H9 (cell line): Measurements from ENCODE around the gene ACADS. TPM values are rescaled to one million over a fixed set of nuclear protein-coding genes. Genes with fewer than 3 reads are reported as not detected.

ENCODE experiments used
- DNase-seq: peaks from one replicate; pipeline ENCODE4 v3.0.0-alpha.2; 2017
- H2AFZ ChIP-seq: one replicate; pipeline ENCODE4 v1.6.1; 2013; ENCODE audit warnings: mild to moderate bottlenecking, low read length, control low read depth, moderate library complexity
- H2AK5ac ChIP-seq: 2 replicates; pipeline ENCODE4 v1.6.1; 2013; ENCODE audit warnings: low read length, control low read depth, mixed read lengths; ENCODE audit not compliant: insufficient read length
- H2BK120ac ChIP-seq: one replicate; pipeline ENCODE4 v1.6.1; 2013; ENCODE audit warnings: low read depth, mild to moderate bottlenecking, low read length, control low read depth, inconsistent platforms; ENCODE audit not compliant: poor library complexity, severe bottlenecking
- H2BK12ac ChIP-seq: 2 replicates; pipeline ENCODE4 v1.6.1; 2013; ENCODE audit warnings: low read length, control low read depth, mixed read lengths, low read depth; ENCODE audit not compliant: insufficient read length
- H2BK15ac ChIP-seq: 2 replicates; pipeline ENCODE4 v1.6.1; 2013; ENCODE audit warnings: low read depth, low read length, control low read depth
- H2BK20ac ChIP-seq: one replicate; pipeline ENCODE4 v1.6.1; 2013; ENCODE audit warnings: low read depth, mild to moderate bottlenecking, low read length, control low read depth, inconsistent platforms; ENCODE audit not compliant: poor library complexity, severe bottlenecking
- H2BK5ac ChIP-seq: 2 replicates; pipeline ENCODE4 v1.6.1; 2013; ENCODE audit warnings: low read length, control low read depth, mixed read lengths; ENCODE audit not compliant: insufficient read length
- H3K14ac ChIP-seq: 2 replicates; pipeline ENCODE4 v1.6.1; 2013; ENCODE audit warnings: low read length, control low read depth; ENCODE audit not compliant: insufficient read depth
- H3K18ac ChIP-seq: 2 replicates; pipeline ENCODE4 v1.6.1; 2013; ENCODE audit warnings: low read depth, mild to moderate bottlenecking, mixed read lengths, low read length, control low read depth; ENCODE audit not compliant: insufficient read length
- H3K23ac ChIP-seq: 2 replicates; pipeline ENCODE4 v1.6.1; 2013; ENCODE audit warnings: low read length, control low read depth, mixed read lengths, low read depth; ENCODE audit not compliant: insufficient read length
- H3K23me2 ChIP-seq: 2 replicates; pipeline ENCODE4 v1.6.1; 2013; ENCODE audit warnings: low read depth, mild to moderate bottlenecking, mixed read lengths, low read length, control low read depth; ENCODE audit not compliant: insufficient read length, poor library complexity, severe bottlenecking
- H3K27ac ChIP-seq: 2 replicates; pipeline ENCODE4 v1.5.1; 2013; ENCODE audit warnings: low read length, control low read depth, mixed read lengths, low read depth; ENCODE audit not compliant: insufficient read length
- H3K27me3 ChIP-seq: 2 replicates; pipeline ENCODE4 v1.6.1; 2013; ENCODE audit warnings: low read length, control low read depth, inconsistent platforms; ENCODE audit not compliant: insufficient read depth
- H3K4ac ChIP-seq: 2 replicates; pipeline ENCODE4 v1.6.1; 2013; ENCODE audit warnings: low read depth, mild to moderate bottlenecking, control low read depth, inconsistent platforms, low read length, moderate library complexity
- H3K4me1 ChIP-seq: 2 replicates; pipeline ENCODE4 v1.6.1; 2013; ENCODE audit warnings: low read length, control low read depth, inconsistent platforms; ENCODE audit not compliant: insufficient read depth
- H3K4me2 ChIP-seq: 2 replicates; pipeline ENCODE4 v1.6.1; 2013; ENCODE audit warnings: low read length, control low read depth, mixed read lengths; ENCODE audit not compliant: insufficient read length, insufficient read depth
- H3K56ac ChIP-seq: 2 replicates; pipeline ENCODE4 v1.6.1; 2013; ENCODE audit warnings: low read depth, mild to moderate bottlenecking, mixed read lengths, low read length, control low read depth; ENCODE audit not compliant: insufficient read length
- H3K79me1 ChIP-seq: 2 replicates; pipeline ENCODE4 v1.6.1; 2013; ENCODE audit warnings: low read depth, mild to moderate bottlenecking, moderate library complexity, low read length, control low read depth, inconsistent platforms; ENCODE audit not compliant: insufficient read depth, poor library complexity, severe bottlenecking
- H3K79me2 ChIP-seq: 2 replicates; pipeline ENCODE4 v1.6.1; 2013; ENCODE audit warnings: low read length, control low read depth, inconsistent platforms; ENCODE audit not compliant: insufficient read depth
- H3K9ac ChIP-seq: 2 replicates; pipeline ENCODE4 v1.6.1; 2013; ENCODE audit warnings: low read length, control low read depth, mixed read lengths; ENCODE audit not compliant: insufficient read length; ENCODE audit errors: extremely low read depth
- H3K9me3 ChIP-seq: one replicate; pipeline ENCODE4 v1.6.1; 2013; ENCODE audit warnings: low read depth, low read length, inconsistent platforms; ENCODE audit not compliant: control insufficient read depth
- H3T11ph ChIP-seq: one replicate; pipeline ENCODE4 v1.6.1; 2013; ENCODE audit warnings: mild to moderate bottlenecking, low read length, control low read depth, inconsistent platforms
- H4K20me1 ChIP-seq: one replicate; pipeline ENCODE4 v1.6.1; 2013; ENCODE audit not compliant: control insufficient read depth, insufficient read length, insufficient read depth
- H4K5ac ChIP-seq: 2 replicates; pipeline ENCODE4 v1.6.1; 2013; ENCODE audit warnings: low read depth, mild to moderate bottlenecking, mixed read lengths, low read length, control low read depth; ENCODE audit not compliant: insufficient read length
- H4K8ac ChIP-seq: replicated peaks from 2 replicates; pipeline ENCODE4 v1.6.1; 2013; ENCODE audit warnings: low read length, control low read depth, mixed read lengths, low read depth; ENCODE audit not compliant: insufficient read length
- H4K91ac ChIP-seq: 2 replicates; pipeline ENCODE4 v1.6.1; 2013; ENCODE audit warnings: low read depth, mild to moderate bottlenecking, moderate library complexity, mixed read lengths, low read length, control low read depth; ENCODE audit not compliant: insufficient read length
- H3K27ac Mint-ChIP-seq, 3 experiments: 2 replicates in 2 of 3; 3 replicates in 1 of 3; pipeline ENCODE4 v1.8.0; 2020 to 2021; ENCODE audit warnings: mixed read lengths in 3 of 3, mild to moderate bottlenecking in 1 of 3, moderate library complexity in 1 of 3
- H3K27me3 Mint-ChIP-seq: 2 replicates; pipeline ENCODE4 v1.8.0; 2021; ENCODE audit warnings: low read depth, mild to moderate bottlenecking, moderate library complexity, mixed read lengths
- H3K36me3 Mint-ChIP-seq, 3 experiments: 2 replicates in 2 of 3; 3 replicates in 1 of 3; pipeline ENCODE4 v1.8.0; 2020 to 2021; ENCODE audit warnings: low read depth in 3 of 3, mixed read lengths in 3 of 3; ENCODE audit not compliant: insufficient read depth in 1 of 3
- H3K4me1 Mint-ChIP-seq, 2 experiments: 2 replicates each; pipeline ENCODE4 v1.8.0; 2020; ENCODE audit warnings: mixed read lengths in 2 of 2
- H3K4me3 Mint-ChIP-seq, 2 experiments: 2 replicates in 1 of 2; 3 replicates in 1 of 2; pipeline ENCODE4 v1.8.0; 2020 to 2021; ENCODE audit warnings: mild to moderate bottlenecking in 2 of 2, mixed read lengths in 2 of 2, moderate library complexity in 1 of 2
- H3K9me3 Mint-ChIP-seq, 2 experiments: 2 replicates in 1 of 2; 3 replicates in 1 of 2; pipeline ENCODE4 v1.8.0; 2020; ENCODE audit warnings: mild to moderate bottlenecking in 2 of 2, mixed read lengths in 2 of 2, moderate library complexity in 1 of 2
- CTCF ChIP-seq: fragments of 200-600 bp; sonication (generic); conservative IDR thresholded peaks from 3 replicates; pipeline ENCODE4 v1.8.0; 2021; ENCODE audit warnings: antibody characterized with exemption, mild to moderate bottlenecking
- total RNA-seq: library from RNA; stranded (reverse); gene quantifications from 2 replicates; pipeline ENCODE4 v1.2.1, GENCODE V29; 2021

Gene ACADS
- total RNA-seq, 1 experiment from 2014 or later: 8.3 TPM

- peaks cover 2% of the 10 kb centered on the region; the same call in 1 of the 2 replicates for H3K4me1 ChIP-seq
- H3K79me2 ChIP-seq: no peaks in the 10 kb centered on the region
- H3K4ac ChIP-seq: no peak overlapping the region
- H3K79me1 ChIP-seq: no peaks in the 10 kb centered on the region
- H3K14ac ChIP-seq: no peak overlapping the region
- no peak overlapping the region for H3T11ph ChIP-seq
- peaks cover 0 to 2% (median 0%) of the 10 kb centered on the region in 3 experiments; a peak in 2 of 7 replicates for H3K36me3 Mint-ChIP-seq
- peaks cover 17% of the 10 kb centered on the region in 2 experiments for H3K4me1 Mint-ChIP-seq
- H2BK12ac ChIP-seq: no peak overlapping the region
- H3K9ac ChIP-seq: no peak overlapping the region
- no peak overlapping the region for H3K4me3 Mint-ChIP-seq
- no peak overlapping the region for H3K27ac ChIP-seq
- no peak overlapping the region for H2AK5ac ChIP-seq
- no peak overlapping the region for H3K27ac Mint-ChIP-seq
- H2BK120ac ChIP-seq: no peak overlapping the region
- no peak overlapping the region for H2BK5ac ChIP-seq
- no peaks in the 10 kb centered on the region; the same call in none of the 2 replicates for H3K27me3 Mint-ChIP-seq
- no peak overlapping the region for H2BK20ac ChIP-seq
- H3K9me3 ChIP-seq: no peaks in the 10 kb centered on the region
- no peak overlapping the region for H4K91ac ChIP-seq
- H4K5ac ChIP-seq: no peak overlapping the region
- H4K20me1 ChIP-seq: no peaks in the 10 kb centered on the region
- H3K18ac ChIP-seq: no peak overlapping the region
- no peak overlapping the region for H4K8ac ChIP-seq
- no peak overlapping the region for H2AFZ ChIP-seq
- H3K56ac ChIP-seq: no peak overlapping the region
- no peaks in the 10 kb centered on the region for H3K27me3 ChIP-seq
- H3K9me3 Mint-ChIP-seq: peaks cover 6 to 12% of the 10 kb centered on the region in 2 experiments; a peak in 4 of 5 replicates
- H3K23ac ChIP-seq: no peak overlapping the region
- no peak overlapping the region for H3K4me2 ChIP-seq
- DNase-seq: no peak
- no peaks in the 10 kb centered on the region for H3K23me2 ChIP-seq
- no peak overlapping the region for H2BK15ac ChIP-seq
- no peak for TF ChIP-seq CTCF
These were observed 29.6 kb downstream of the ACADS start for GRCh38 chr12:120755269-120755668.
